ENCODE measurements around the gene ATP2B3.

DNA sequence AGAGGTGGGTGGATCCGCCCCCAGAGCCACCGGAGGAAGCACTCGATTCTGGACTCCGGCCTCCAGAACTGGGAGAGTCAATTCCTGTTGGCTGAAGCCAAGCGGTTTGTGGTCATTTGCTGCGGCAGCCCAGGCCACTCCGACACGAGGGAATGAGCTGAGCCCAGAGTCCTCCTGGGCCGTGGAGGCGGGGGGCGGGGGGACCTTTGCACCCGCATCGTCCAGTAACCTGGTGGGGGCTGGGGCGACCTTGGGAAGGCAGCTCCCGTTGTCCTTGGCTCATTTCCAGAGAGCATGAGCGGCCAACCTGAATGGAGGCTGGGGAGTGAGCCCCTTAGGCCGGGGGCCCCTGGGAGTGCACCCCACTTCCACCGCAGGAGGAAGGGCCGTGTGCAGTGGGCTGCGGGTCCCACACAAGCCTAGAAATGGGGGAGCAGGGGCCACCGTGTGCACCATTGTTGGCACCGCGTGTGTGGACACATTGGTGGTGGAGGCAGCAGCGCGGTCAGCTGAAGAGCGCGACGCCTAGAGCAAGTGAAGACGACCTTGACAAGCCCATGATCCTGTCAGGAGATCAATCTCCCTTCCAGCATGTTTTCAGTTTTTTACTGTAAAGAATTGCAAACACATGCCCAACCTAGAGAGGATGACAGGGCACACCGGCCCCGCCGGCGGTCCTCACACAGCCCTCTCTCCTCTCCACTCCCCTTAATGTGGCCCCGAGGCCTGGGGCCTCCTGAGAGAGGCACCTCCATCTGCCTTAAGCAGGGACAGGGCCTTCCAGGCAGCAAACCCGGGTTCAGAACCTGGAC, 109.6 kb downstream of the ATP2B3 start:
- TF ChIP-seq YY1 (IDR thresholded peaks at IDR 0.05; ENCODE audit: insufficient read depth, insufficient read length), result no peak
- no peak for TF ChIP-seq SUZ12 (IDR thresholded peaks at IDR 0.05; ENCODE audit: extremely low read depth, insufficient read depth, insufficient read length)
- no peak for TF ChIP-seq ZNF274 (IDR thresholded peaks at IDR 0.05; ENCODE audit: low read depth, low read length)

Measured in NT2/D1 (cell line).